NCI-H2196 treated with DMSO at 0.1 percent for 48 hours (cell line): Measurements from ENCODE around the gene PRCC.
A peak's percentile ranks its signal among the peaks of the same experiment; 100 is the strongest.

ENCODE experiments used
- DNase-seq: peaks from one replicate; lab custom pipeline; 2025; ENCODE audit not compliant: unreplicated experiment; lab: John Stamatoyannopoulos, UW

The PRCC gene

DNA sequence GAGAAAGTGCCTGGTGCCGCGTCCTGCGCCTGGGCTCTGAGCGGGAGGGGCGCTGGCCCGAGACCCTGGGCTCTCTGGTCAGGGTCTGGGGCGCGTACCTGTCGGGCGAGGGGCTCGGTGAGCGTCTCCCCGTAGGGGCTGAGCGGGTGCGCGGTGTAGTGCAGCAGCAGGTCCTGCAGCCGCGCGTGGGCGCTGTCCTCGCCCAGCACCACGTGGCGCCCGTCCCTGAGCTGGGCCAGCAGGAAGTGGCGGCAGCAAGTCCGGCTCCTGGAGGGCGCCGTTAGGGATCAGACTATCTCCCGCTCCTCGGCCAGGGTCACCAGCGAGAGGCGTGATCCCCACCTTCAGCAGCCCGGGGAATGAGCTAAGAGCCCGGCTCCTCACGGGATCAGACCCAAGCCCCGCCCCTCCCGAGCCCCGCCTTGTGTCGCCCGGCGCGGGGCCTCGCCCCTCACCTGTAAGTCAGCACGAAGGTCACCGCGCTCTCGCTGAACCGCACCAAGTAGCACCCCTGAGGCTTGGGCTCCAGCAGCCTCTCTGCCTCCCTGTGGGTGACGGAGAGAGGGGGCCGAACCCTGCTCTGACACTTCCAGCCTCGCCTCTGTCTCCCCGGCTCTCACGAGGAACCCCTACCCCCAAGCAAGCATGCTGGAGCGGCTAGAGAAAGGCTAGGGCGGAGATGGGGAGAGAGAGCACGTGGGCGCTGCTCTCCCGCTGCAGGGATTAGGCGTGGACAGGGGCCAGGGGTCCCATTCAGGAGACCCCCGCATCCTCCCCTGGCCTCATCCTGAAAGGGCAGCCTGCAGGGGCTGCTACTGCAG, 46.6 kb downstream of the PRCC start:
- no peak for DNase-seq

- DNase-seq: no peak
Measured at GRCh38 chr1:156814571-156815260, 47.4 kb downstream of the PRCC start.

GRCh38 chr1:156815307-156815826, 48.0 kb downstream of the PRCC start:
- no peak for DNase-seq

GRCh38 chr1:156815961-156816422, 48.7 kb downstream of the PRCC start:
- no peak for DNase-seq

GRCh38 chr1:156816561-156817328, 49.4 kb downstream of the PRCC start, which contains the start of gene SH2D2A:
Gene SH2D2A (minus strand): TSS chr1:156816848. CDS start chr1:156816708, 140 bp downstream.
- DNase-seq: no peak

GRCh38 chr1:156821801-156822200, 54.5 kb downstream of the PRCC start:
- DNase-seq: no peak

GRCh38 chr1:156822680-156823079, 55.3 kb downstream of the PRCC start:
- no peak for DNase-seq

- no peak for DNase-seq
Measured at GRCh38 chr1:156823210-156823790, 56.0 kb downstream of the PRCC start.

DNA sequence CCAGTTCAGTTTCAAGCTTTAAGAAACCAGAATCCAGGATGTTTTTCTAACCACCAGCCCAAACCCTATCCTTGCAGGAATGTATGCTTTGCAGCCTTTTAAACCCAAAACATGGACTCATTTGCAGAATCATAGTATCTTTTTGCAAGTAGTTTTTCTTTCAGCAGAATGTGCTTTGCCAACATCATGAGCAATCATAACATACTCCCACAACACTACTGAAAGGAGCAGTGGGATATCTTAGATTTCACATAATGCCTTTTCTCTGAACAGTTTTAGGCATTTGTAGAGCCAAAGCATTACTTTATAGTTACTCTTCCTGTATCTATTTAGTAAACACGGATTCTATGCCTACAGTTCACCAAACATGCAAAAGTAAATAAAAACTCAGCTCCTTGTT, 59.3 kb downstream of the PRCC start:
- no peak for DNase-seq

- DNase-seq: no peak
Measured at GRCh38 chr1:156828400-156829124, 61.2 kb downstream of the PRCC start.

DNA sequence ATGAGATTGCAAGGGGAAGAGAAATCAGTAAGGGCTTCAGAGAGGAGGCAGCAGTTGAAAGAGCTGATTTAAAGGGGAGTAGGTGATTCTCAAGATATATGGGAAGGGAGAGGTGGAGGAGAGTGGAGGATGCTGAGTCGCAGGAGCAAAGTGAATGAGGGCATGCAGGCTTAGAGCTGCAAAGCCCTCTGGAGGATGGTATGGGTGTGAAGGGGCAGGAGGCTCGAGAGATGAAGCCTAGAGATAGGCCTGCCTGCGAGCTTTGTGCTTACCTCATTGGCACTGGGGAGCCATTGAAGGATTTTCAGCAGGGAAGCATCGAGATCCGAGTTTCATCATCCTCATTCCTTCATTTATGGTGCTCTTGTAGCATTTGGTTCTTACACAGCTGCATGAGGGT, 65.1 kb downstream of the PRCC start:
- no peak for DNase-seq

DNA sequence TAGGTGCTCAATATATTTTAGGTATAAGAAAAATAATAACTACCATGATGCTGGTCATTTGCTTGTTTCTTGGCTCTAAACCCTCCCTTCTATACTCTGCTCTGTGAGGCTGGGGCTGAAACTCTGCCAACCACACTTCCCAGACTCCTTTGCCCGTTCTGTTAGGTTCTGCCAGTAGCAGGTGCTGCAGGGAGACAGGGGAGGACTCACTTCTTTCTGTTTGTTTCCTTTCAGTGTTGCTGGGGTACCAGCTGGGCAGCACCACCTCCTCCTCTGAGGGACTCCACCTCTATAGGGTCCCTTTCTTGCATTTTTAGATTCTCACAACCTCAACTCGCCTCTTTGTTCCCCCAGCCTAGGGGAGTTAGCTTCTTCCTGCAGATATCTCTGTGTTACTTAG, 66.3 kb downstream of the PRCC start:
- DNase-seq: peak; percentile 23

- no peak for DNase-seq
Measured at GRCh38 chr1:156834322-156834721, 67.0 kb downstream of the PRCC start.

DNA sequence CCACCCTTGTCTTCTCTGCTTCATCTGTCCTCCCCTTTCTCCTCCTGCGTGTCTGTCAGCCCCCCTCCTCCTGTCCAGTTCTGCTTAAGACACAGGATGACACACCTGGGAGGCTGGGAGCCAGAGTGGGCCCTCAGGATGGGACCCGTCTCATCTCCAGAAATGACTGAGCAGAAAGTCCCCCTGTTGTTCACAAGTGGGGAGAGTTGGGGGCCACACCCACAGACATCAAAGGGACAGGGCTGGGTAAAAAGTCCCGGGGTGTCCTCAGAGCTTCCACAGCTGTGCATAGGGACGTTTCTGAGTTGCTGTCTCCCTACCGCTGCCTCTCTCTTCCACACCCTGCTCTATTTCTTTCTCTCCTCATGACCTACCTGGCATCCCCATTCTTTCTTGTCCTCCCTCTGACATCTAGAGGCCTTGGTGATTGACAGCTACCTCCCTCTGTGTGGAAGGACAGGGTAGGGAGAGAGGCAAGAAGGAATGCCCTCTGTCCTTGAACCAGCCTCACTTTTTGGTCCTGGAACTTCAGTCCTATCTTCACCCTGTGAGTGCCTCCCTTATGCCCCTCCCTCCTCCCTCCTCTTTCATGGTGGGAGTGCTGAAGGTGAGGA, 68.8 kb downstream of the PRCC start:
- DNase-seq: no peak

DNA sequence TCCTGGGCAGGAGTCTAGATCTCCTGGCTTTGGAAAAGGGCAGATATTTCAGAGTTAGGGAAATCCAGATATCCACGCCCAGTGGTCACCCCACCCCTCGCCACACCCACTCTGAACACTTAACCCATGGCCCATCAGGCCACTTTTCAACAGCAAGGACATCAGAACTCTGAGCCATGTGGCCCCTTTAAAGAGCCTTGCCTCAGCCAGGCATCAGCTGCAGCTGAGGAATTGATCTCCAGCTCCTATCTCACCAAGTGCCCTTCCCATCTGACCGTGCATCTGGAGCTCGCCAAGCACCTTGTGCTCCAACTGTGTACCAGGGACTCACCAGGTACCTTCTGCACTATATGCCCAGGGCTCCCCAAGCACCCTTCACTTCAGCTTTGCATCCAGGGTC, 69.6 kb downstream of the PRCC start:
- DNase-seq: no peak

DNA sequence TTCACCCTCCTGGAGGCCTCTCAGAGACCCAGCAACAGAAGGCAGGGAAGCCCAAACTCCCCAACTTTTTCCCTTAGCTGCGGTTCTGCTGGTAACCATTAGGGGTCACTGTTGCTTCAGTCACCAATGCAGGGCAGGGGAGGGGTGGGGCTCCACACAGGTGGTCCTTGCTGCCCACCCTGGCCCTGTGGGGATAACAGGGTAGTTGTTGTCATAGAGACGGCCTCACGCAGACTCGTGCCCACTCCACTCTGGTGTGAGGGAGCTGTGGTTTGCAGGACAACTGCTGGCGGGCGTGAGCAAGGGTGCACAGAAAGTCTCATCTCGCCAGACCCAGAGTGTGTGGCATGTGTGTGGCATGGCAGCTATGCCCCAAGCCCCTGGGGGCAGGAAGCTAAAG, 71.6 kb downstream of the PRCC start:
- DNase-seq: peak; percentile 17

- no peak for DNase-seq
Measured at GRCh38 chr1:156839426-156840109, 72.2 kb downstream of the PRCC start.

DNA sequence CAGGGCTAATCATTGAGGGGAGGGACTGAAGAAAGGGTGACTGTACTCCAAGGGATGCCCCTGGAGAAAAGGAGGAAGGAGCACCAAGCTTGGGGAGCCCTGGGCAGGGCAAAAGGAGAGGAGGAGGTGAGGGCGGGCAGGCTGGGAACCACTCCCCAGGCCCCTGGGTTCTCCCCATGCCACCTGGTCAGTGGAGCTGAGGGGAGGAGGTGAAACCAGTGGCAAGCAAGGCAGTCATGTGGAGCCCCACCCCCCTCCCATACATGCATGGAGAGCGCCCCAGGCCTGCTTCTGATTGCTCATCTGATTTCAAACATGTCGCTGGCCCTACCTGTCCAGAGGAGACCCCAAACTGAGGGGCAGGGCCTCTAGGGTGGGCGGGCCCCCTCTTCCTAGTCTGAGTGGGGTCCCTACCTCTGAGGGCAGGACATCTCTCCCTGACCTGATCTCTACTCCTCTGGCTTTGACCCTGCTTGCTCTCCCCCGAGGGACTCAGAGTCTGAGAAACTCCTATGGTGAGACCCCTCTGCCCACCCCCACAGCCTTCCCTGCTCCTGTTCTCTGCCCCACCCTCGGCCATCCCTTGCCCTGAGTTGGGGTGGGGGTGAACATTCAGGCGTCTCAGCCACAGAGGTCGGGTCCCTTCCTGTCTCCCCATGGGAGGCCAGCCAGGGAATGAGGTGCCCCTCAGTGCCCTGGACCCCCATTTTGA, 73.0 kb downstream of the PRCC start:
- DNase-seq: no peak

- DNase-seq: no peak
Measured at GRCh38 chr1:156840898-156841279, 73.6 kb downstream of the PRCC start.
